Left renal cortex interstitium (tissue), 4 donors: ENCODE measurements around the gene ARHGEF26. TPM values are rescaled to one million over a fixed set of nuclear protein-coding genes. Genes with fewer than 3 reads are reported as not detected.

Experiments
- DNase-seq, 4 donors: peaks; one replicate each; pipeline ENCODE4 v3.0.0-alpha.2; 2013; ENCODE audit warnings: low read depth in 4 of 4, low spot score in 2 of 4, missing footprints in 1 of 4
- polyA plus RNA-seq, 4 donors: library from polyadenylated mRNA; unstranded; fragments of 120-200 nt; gene quantifications; one replicate each; pipeline ENCODE4 v1.2.1, GENCODE V29; 2013; ENCODE audit not compliant: insufficient read length in 4 of 4

Gene ARHGEF26
- polyA plus RNA-seq, 4 donors, result 13.6 to 16.3 (median 15.1) TPM

- DNase-seq, result no peak
Observed at GRCh38 chr3:154241496-154241895, 120.3 kb downstream of the ARHGEF26 start.

- no peak for DNase-seq
Observed at GRCh38 chr3:154242766-154243165, 121.6 kb downstream of the ARHGEF26 start.

- no peak for DNase-seq
Observed at GRCh38 chr3:154243353-154243752, 122.2 kb downstream of the ARHGEF26 start.

- no peak for DNase-seq
Observed at GRCh38 chr3:154244644-154245043, 123.5 kb downstream of the ARHGEF26 start.

GRCh38 chr3:154247806-154248415 is 126.7 kb downstream of the ARHGEF26 start:
- no peak for DNase-seq

- DNase-seq, result no peak
Observed at GRCh38 chr3:154250291-154250690, 129.1 kb downstream of the ARHGEF26 start.

- DNase-seq, result no peak
Observed at GRCh38 chr3:154251610-154252009, 130.4 kb downstream of the ARHGEF26 start.

- DNase-seq, result peak; percentile 56 to 88 (median 64)
Observed at GRCh38 chr3:154252759-154253638, 131.8 kb downstream of the ARHGEF26 start.

- DNase-seq, result no peak
Observed at GRCh38 chr3:154254527-154254926, 133.3 kb downstream of the ARHGEF26 start.

GRCh38 chr3:154273381-154273780 is 152.2 kb downstream of the ARHGEF26 start:
- no peak for DNase-seq

- no peak for DNase-seq
Observed at GRCh38 chr3:154274348-154274747, 153.2 kb downstream of the ARHGEF26 start.

- DNase-seq, result no peak
Observed at GRCh38 chr3:154275292-154275691, 154.1 kb downstream of the ARHGEF26 start.

- no peak for DNase-seq
Observed at GRCh38 chr3:154275965-154276364, 154.8 kb downstream of the ARHGEF26 start.

- DNase-seq, result no peak
Observed at GRCh38 chr3:154280161-154280560, 159.0 kb downstream of the ARHGEF26 start.

- DNase-seq, result no peak
Observed at GRCh38 chr3:154285221-154285620, 164.0 kb downstream of the ARHGEF26 start.

GRCh38 chr3:154290187-154290586 is 169.0 kb downstream of the ARHGEF26 start:
- no peak for DNase-seq

- DNase-seq, result no peak
Observed at GRCh38 chr3:154294016-154294415, 172.8 kb downstream of the ARHGEF26 start.

- DNase-seq, result no peak
Observed at GRCh38 chr3:154301561-154301960, 180.4 kb downstream of the ARHGEF26 start.

- DNase-seq, result no peak
Observed at GRCh38 chr3:154304116-154304786, 183.1 kb downstream of the ARHGEF26 start.

- DNase-seq, result no peak
Observed at GRCh38 chr3:154304936-154305335, 183.7 kb downstream of the ARHGEF26 start.

GRCh38 chr3:154307363-154307762 is 186.2 kb downstream of the ARHGEF26 start:
- no peak for DNase-seq
